Muscle of leg (tissue), 11 donors: ENCODE data around the gene NCKAP5. TPM values are rescaled to one million over a fixed set of nuclear protein-coding genes. Genes with fewer than 3 reads are reported as not detected.

Experiments
- DNase-seq: peaks from one replicate; pipeline ENCODE4 v3.0.0; 2013
- H3K27ac ChIP-seq: one replicate; pipeline ENCODE4 v1.5.1; 2013; ENCODE audit warnings: mild to moderate bottlenecking, low read length, control low read depth
- H3K27me3 ChIP-seq: one replicate; pipeline ENCODE4 v1.6.1; 2013; ENCODE audit warnings: low read length; ENCODE audit not compliant: control insufficient read depth, insufficient read depth
- H3K36me3 ChIP-seq: one replicate; pipeline ENCODE4 v1.6.1; 2013; ENCODE audit warnings: low read length; ENCODE audit not compliant: control insufficient read depth, insufficient read depth
- H3K4me1 ChIP-seq: one replicate; pipeline ENCODE4 v1.6.1; 2013; ENCODE audit warnings: low read length; ENCODE audit not compliant: control insufficient read depth, insufficient read depth
- H3K4me3 ChIP-seq: one replicate; pipeline ENCODE4 v1.5.1; 2013; ENCODE audit warnings: low read length, control low read depth
- H3K9me3 ChIP-seq: replicated peaks from 2 replicates; pipeline ENCODE4 v1.6.1; 2013; ENCODE audit warnings: low read depth, low read length; ENCODE audit not compliant: control insufficient read depth
- WGBS: methylation state at CpG from one replicate; pipeline ENCODE4 v1.1.5; 2013; ENCODE audit warnings: missing lambda C conversion rate; ENCODE audit not compliant: insufficient coverage; 5-methylcytosine and 5-hydroxymethylcytosine counted together
- polyA plus RNA-seq, 8 donors: library from polyadenylated mRNA; unstranded; fragments of 120-200 nt; gene quantifications; one replicate each; pipeline versions ENCODE4 v1.2.1 to v1.2.3, GENCODE V29; 2013; ENCODE audit warnings: inconsistent platforms in 1 of 8, low replicate concordance in 1 of 8; ENCODE audit not compliant: insufficient read length in 8 of 8, insufficient read depth in 1 of 8
- total RNA-seq: library from RNA; stranded (reverse); fragments of 120-200 nt; gene quantifications from one replicate; pipeline ENCODE4 v1.2.4, GENCODE V29; 2013

The NCKAP5 gene
- total and polyA plus RNA-seq, 9 donors = 3.7 to 8.9 (median 5.0) TPM

- Histone ChIP-seq H3K27ac (no peak overlapping the region), H3K9me3 (no peaks in the 10 kb centered on the region), H3K27me3 (no peaks in the 10 kb centered on the region), H3K4me3 (no peak overlapping the region), H3K4me1 (no peaks in the 10 kb centered on the region), H3K36me3 (no peaks in the 10 kb centered on the region)
- no peak for DNase-seq
- WGBS = 100% methylated on average over 1 of the region's 9 CpGs
Measured at GRCh38 chr2:133107058-133107815, 461.0 kb downstream of the NCKAP5 start.

GRCh38 chr2:133104871-133105270, 463.4 kb downstream of the NCKAP5 start:
- no peak overlapping the region for H3K4me3 ChIP-seq
- H3K9me3 ChIP-seq = no peaks in the 10 kb centered on the region
- H3K27me3 ChIP-seq = no peaks in the 10 kb centered on the region
- WGBS = 73% methylated on average over 2 of the region's 2 CpGs
- H3K4me1 ChIP-seq = no peaks in the 10 kb centered on the region
- DNase-seq = no peak
- no peaks in the 10 kb centered on the region for H3K36me3 ChIP-seq
- no peak overlapping the region for H3K27ac ChIP-seq

GRCh38 chr2:133098787-133099186, 469.5 kb downstream of the NCKAP5 start:
- no peak overlapping the region for H3K4me3 ChIP-seq
- no peaks in the 10 kb centered on the region for H3K36me3 ChIP-seq
- no peak overlapping the region for H3K27ac ChIP-seq
- no peaks in the 10 kb centered on the region for H3K4me1 ChIP-seq
- no peaks in the 10 kb centered on the region for H3K9me3 ChIP-seq
- WGBS = no CpG with 5 or more reads among the region's 1 CpG
- DNase-seq = no peak
- no peaks in the 10 kb centered on the region for H3K27me3 ChIP-seq

GRCh38 chr2:133097666-133098065, 470.6 kb downstream of the NCKAP5 start:
- Histone ChIP-seq H3K27me3 (no peaks in the 10 kb centered on the region), H3K27ac (no peak overlapping the region), H3K4me1 (no peaks in the 10 kb centered on the region), H3K4me3 (no peak overlapping the region), H3K9me3 (no peaks in the 10 kb centered on the region), H3K36me3 (no peaks in the 10 kb centered on the region)
- DNase-seq = no peak
- WGBS = 40% methylated on average over 1 of the region's 3 CpGs

- 85% methylated on average over 2 of the region's 3 CpGs for WGBS
- no peak for DNase-seq
- Histone ChIP-seq H3K27ac (no peak overlapping the region), H3K4me3 (no peak overlapping the region), H3K9me3 (no peaks in the 10 kb centered on the region), H3K4me1 (no peaks in the 10 kb centered on the region), H3K36me3 (no peaks in the 10 kb centered on the region), H3K27me3 (no peaks in the 10 kb centered on the region)
Measured at GRCh38 chr2:133092571-133092970, 475.7 kb downstream of the NCKAP5 start.

- no peak overlapping the region for H3K27ac ChIP-seq
- no peak for DNase-seq
- H3K27me3 ChIP-seq = no peaks in the 10 kb centered on the region
- no peak overlapping the region for H3K4me3 ChIP-seq
- WGBS = 69% methylated on average over 2 of the region's 2 CpGs
- H3K9me3 ChIP-seq = no peaks in the 10 kb centered on the region
- no peaks in the 10 kb centered on the region for H3K36me3 ChIP-seq
- H3K4me1 ChIP-seq = no peaks in the 10 kb centered on the region
Measured at GRCh38 chr2:133090358-133090757, 477.9 kb downstream of the NCKAP5 start.

- WGBS = no CpG with 5 or more reads among the region's 6 CpGs
- H3K27me3 ChIP-seq = no peaks in the 10 kb centered on the region
Measured at GRCh38 chr2:133086176-133086575, 482.1 kb downstream of the NCKAP5 start.

GRCh38 chr2:133085646-133086045, 482.6 kb downstream of the NCKAP5 start:
- Histone ChIP-seq H3K27me3 (no peaks in the 10 kb centered on the region), H3K9me3 (no peaks in the 10 kb centered on the region), H3K36me3 (no peaks in the 10 kb centered on the region), H3K4me1 (no peaks in the 10 kb centered on the region), H3K4me3 (no peak overlapping the region), H3K27ac (no peak overlapping the region)
- DNase-seq = no peak
- WGBS = no CpG with 5 or more reads among the region's 2 CpGs

More at GRCh38 chr2:133086176-133086575, 482.1 kb downstream of the NCKAP5 start:
- H3K36me3 ChIP-seq = no peaks in the 10 kb centered on the region
- no peaks in the 10 kb centered on the region for H3K9me3 ChIP-seq
- no peak overlapping the region for H3K4me3 ChIP-seq
- no peak for DNase-seq
- no peaks in the 10 kb centered on the region for H3K4me1 ChIP-seq
- H3K27ac ChIP-seq = no peak overlapping the region

GRCh38 chr2:133082034-133082433, 486.2 kb downstream of the NCKAP5 start:
- no peaks in the 10 kb centered on the region for H3K36me3 ChIP-seq
- H3K27me3 ChIP-seq = no peaks in the 10 kb centered on the region
- H3K27ac ChIP-seq = no peak overlapping the region
- no peaks in the 10 kb centered on the region for H3K4me1 ChIP-seq
- H3K9me3 ChIP-seq = no peaks in the 10 kb centered on the region
- no peak for DNase-seq
- WGBS = no CpG with 5 or more reads among the region's 1 CpG
- no peak overlapping the region for H3K4me3 ChIP-seq

GRCh38 chr2:133080822-133081221, 487.4 kb downstream of the NCKAP5 start:
- H3K4me1 ChIP-seq = no peaks in the 10 kb centered on the region
- no peaks in the 10 kb centered on the region for H3K27me3 ChIP-seq
- no peaks in the 10 kb centered on the region for H3K9me3 ChIP-seq
- no peak for DNase-seq
- WGBS = no CpG with 5 or more reads among the region's 2 CpGs
- H3K36me3 ChIP-seq = no peaks in the 10 kb centered on the region
- no peak overlapping the region for H3K4me3 ChIP-seq
- H3K27ac ChIP-seq = no peak overlapping the region
